RWPE2 (cell line): ENCODE results near the gene EPS8L2.
"Not testable (repeated sequence)": the region's sequence is repeated elsewhere in the genome, so short reads cannot be mapped to it uniquely, and the experiment has no call there.

ENCODE experiments used
- ATAC-seq: fragments of 200-7000 bp; cut with Tn5 transposase; 3 replicates; pipeline ENCODE4 v1.9.1; 2021; ENCODE audit warnings: low read depth
- DNase-seq: peaks from one replicate; pipeline ENCODE4 v3.0.0-alpha.2; 2020; ENCODE audit warnings: low spot score
- H3K27ac ChIP-seq: fragments of 450-650 bp; 2 replicates; pipeline ENCODE4 v1.5.1; 2017; ENCODE audit warnings: mild to moderate bottlenecking; ENCODE audit not compliant: poor library complexity, severe bottlenecking
- H3K27me3 ChIP-seq: fragments of 250-450 bp; sonication (Bioruptor Pico); 2 replicates; pipeline ENCODE4 v1.5.1; 2021; ENCODE audit warnings: mild to moderate bottlenecking, moderate library complexity; ENCODE audit not compliant: insufficient read depth, poor library complexity, severe bottlenecking
- H3K36me3 ChIP-seq: fragments of 250-450 bp; sonication (Bioruptor Pico); 2 replicates; pipeline ENCODE4 v1.5.1; 2020; ENCODE audit warnings: low read depth, mild to moderate bottlenecking, moderate library complexity
- H3K4me1 ChIP-seq: fragments of 250-450 bp; sonication (Bioruptor Pico); 2 replicates; pipeline ENCODE4 v1.5.1; 2021; ENCODE audit warnings: mild to moderate bottlenecking, moderate library complexity; ENCODE audit not compliant: insufficient read depth, poor library complexity, severe bottlenecking
- H3K4me3 ChIP-seq: fragments of 250-450 bp; sonication (Bioruptor Pico); 2 replicates; pipeline ENCODE4 v1.5.1; 2021; ENCODE audit warnings: mild to moderate bottlenecking, moderate library complexity; ENCODE audit not compliant: severe bottlenecking
- H3K9me3 ChIP-seq: fragments of 250-450 bp; sonication (Bioruptor Pico); 2 replicates; pipeline ENCODE4 v1.5.1; 2021; ENCODE audit warnings: mild to moderate bottlenecking, moderate library complexity; ENCODE audit not compliant: severe bottlenecking
- TF ChIP-seq, protein P1 (sequence below): fragments of 450-650 bp; IDR thresholded peaks from one replicate; pipeline ENCODE4 v1.5.1; 2017; ENCODE audit warnings: mild to moderate bottlenecking, moderate library complexity; ENCODE audit not compliant: poor library complexity, severe bottlenecking

The EPS8L2 gene

GRCh38 chr11:729492-730074, 23.6 kb downstream of the EPS8L2 start:
- TF ChIP-seq, protein P1, sequence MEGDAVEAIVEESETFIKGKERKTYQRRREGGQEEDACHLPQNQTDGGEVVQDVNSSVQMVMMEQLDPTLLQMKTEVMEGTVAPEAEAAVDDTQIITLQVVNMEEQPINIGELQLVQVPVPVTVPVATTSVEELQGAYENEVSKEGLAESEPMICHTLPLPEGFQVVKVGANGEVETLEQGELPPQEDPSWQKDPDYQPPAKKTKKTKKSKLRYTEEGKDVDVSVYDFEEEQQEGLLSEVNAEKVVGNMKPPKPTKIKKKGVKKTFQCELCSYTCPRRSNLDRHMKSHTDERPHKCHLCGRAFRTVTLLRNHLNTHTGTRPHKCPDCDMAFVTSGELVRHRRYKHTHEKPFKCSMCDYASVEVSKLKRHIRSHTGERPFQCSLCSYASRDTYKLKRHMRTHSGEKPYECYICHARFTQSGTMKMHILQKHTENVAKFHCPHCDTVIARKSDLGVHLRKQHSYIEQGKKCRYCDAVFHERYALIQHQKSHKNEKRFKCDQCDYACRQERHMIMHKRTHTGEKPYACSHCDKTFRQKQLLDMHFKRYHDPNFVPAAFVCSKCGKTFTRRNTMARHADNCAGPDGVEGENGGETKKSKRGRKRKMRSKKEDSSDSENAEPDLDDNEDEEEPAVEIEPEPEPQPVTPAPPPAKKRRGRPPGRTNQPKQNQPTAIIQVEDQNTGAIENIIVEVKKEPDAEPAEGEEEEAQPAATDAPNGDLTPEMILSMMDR: no peak
- DNase-seq: no peak
- H3K36me3 ChIP-seq: peaks cover 20% of the 10 kb centered on the region
- H3K27me3 ChIP-seq: no peaks in the 10 kb centered on the region
- H3K4me3 ChIP-seq: no peak overlapping the region
- ATAC-seq: no peak
- peaks cover 15% of the 10 kb centered on the region for H3K4me1 ChIP-seq
- no peaks in the 10 kb centered on the region for H3K9me3 ChIP-seq
- H3K27ac ChIP-seq: peak overlapping the region; percentile 71

DNA sequence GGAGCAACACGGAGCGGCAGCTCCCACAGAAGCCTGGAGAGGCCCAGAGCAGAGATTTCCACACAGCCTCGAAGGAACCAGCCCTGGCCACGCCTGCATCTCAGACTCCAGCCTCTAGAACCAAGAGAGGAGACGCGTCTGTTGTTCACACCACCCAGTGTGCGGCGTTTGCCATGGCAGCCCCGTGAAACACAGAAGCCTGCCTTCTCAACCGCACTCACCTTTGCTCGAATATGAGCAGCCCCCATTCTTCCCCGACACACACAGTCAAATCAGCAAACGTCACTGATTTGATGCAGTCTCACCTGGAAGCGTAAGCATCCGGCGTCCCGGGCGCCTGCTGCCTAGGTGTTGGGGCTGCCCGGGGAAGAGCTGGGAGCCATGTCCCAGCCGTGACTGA, 27.0 kb downstream of the EPS8L2 start:
- peaks cover 10% of the 10 kb centered on the region for H3K4me1 ChIP-seq
- no peaks in the 10 kb centered on the region for H3K27me3 ChIP-seq
- TF ChIP-seq, protein P1: no peak
- no peak overlapping the region for H3K4me3 ChIP-seq
- no peak overlapping the region for H3K27ac ChIP-seq
- ATAC-seq (no peak), DNase-seq (no peak)
- no peaks in the 10 kb centered on the region for H3K36me3 ChIP-seq
- no peaks in the 10 kb centered on the region for H3K9me3 ChIP-seq

GRCh38 chr11:734541-734940, 28.5 kb downstream of the EPS8L2 start:
- not testable (repeated sequence) for H3K27me3 ChIP-seq

GRCh38 chr11:737366-737765, 31.3 kb downstream of the EPS8L2 start:
- no peak overlapping the region for H3K4me3 ChIP-seq
- DNase-seq: no peak
- no peak overlapping the region for H3K27ac ChIP-seq
- no peaks in the 10 kb centered on the region for H3K36me3 ChIP-seq
- H3K9me3 ChIP-seq: no peaks in the 10 kb centered on the region
- TF ChIP-seq, protein P1: no peak
- no peaks in the 10 kb centered on the region for H3K27me3 ChIP-seq
- peaks cover 7% of the 10 kb centered on the region for H3K4me1 ChIP-seq
- no peak for ATAC-seq

More at GRCh38 chr11:734541-734940, 28.5 kb downstream of the EPS8L2 start:
- not testable (repeated sequence) for H3K27ac ChIP-seq, H3K9me3 ChIP-seq, DNase-seq, ATAC-seq, H3K4me1 ChIP-seq, H3K4me3 ChIP-seq, H3K36me3 ChIP-seq

DNA sequence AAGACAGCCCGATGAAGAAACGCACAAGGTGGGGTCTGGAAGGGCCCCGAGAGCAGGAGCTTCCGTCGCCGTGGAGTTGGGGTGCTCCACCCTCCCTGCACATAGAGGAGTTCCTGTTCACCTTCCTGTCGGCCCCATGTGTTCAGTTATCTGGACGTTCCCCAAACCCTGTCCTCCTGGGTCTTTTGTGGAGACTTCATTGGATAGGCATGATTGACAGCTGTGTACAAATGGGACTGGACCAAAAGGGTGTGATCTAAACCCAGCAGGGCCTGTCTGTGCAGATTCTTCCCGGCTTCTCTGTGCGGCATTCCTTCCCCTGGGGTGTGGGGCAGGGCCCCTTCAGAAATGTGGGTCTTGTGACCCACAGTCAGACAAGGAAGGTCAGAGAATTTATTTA, 31.9 kb downstream of the EPS8L2 start:
- not testable (repeated sequence) for H3K27ac ChIP-seq

DNA sequence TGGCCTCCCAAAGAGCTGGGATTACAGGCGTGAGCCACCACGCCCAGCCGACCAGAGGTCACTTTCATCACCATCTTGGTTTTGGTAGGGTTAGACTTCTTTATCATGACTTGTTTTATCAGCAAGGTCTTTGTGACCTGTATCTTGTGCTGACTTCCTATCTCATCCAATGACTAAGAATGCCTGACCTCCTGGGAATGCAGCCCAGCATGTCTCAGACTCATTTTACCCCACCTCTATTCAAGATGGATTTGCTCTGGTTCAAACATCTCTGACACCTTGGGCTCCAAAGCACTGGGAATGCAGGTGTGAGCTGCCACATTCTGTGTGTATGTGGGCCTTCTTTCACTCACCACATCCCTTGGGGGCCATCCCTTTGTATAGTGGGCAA, 36.1 kb downstream of the EPS8L2 start:
- Histone ChIP-seq H3K4me3 (no peak overlapping the region), H3K27me3 (no peaks in the 10 kb centered on the region), H3K9me3 (no peaks in the 10 kb centered on the region), H3K36me3 (no peaks in the 10 kb centered on the region), H3K27ac (no peak overlapping the region), H3K4me1 (peaks cover 7% of the 10 kb centered on the region)
- no peak for ATAC-seq
- DNase-seq: no peak
- TF ChIP-seq, protein P1: no peak

More for the DNA sequence above, 31.9 kb downstream of the EPS8L2 start:
- peak; percentile 69 for ATAC-seq
- not testable (repeated sequence) for H3K27me3 ChIP-seq, H3K9me3 ChIP-seq, DNase-seq, H3K4me1 ChIP-seq, H3K36me3 ChIP-seq, H3K4me3 ChIP-seq
